ENCODE results near the gene PIP5K1B.

PIP5K1B gene, protein sequence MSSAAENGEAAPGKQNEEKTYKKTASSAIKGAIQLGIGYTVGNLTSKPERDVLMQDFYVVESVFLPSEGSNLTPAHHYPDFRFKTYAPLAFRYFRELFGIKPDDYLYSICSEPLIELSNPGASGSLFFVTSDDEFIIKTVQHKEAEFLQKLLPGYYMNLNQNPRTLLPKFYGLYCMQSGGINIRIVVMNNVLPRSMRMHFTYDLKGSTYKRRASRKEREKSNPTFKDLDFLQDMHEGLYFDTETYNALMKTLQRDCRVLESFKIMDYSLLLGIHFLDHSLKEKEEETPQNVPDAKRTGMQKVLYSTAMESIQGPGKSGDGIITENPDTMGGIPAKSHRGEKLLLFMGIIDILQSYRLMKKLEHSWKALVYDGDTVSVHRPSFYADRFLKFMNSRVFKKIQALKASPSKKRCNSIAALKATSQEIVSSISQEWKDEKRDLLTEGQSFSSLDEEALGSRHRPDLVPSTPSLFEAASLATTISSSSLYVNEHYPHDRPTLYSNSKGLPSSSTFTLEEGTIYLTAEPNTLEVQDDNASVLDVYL

DNA sequence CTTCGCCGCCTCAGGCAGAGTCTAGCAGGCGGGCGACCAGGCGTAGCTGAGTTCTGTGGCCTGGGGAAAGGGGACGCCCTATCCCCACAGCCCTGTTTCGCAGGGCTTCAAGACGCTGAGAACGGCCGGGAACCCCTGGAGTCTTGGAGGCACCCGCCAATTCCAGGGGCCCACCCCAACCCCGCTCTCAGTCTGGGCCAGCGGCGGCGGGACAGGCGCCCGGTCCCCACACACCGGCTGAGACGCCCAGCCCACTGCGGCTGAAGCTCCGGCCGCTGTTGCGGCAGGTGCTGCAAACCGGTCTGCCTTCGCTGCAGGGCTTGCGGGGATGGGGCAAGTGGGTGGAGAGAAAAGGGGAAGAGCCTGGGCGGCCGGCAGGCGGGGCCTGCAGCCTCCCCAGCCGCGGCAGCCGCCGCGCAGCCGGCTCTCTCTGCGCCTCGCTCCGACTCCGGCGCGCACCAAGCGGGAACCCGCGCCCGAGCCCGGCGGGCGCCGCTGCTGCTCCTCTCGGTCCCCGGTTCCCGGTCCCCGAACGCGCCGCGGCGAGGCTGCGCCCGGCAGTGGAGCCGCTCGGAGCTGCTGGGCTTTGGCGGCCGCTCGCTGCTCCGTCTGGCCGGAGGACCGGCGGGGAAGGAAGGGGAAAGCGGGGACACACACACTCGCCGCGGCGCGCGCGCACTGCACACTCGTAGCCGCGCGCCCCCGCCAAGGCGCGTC lies at the start of gene PIP5K1B:
PIP5K1B (plus strand) TSS at position 427 of the 717 bp plus-strand sequence. CDS start 117,375 bp downstream, outside the sequence.
- TF ChIP-seq, protein P1, sequence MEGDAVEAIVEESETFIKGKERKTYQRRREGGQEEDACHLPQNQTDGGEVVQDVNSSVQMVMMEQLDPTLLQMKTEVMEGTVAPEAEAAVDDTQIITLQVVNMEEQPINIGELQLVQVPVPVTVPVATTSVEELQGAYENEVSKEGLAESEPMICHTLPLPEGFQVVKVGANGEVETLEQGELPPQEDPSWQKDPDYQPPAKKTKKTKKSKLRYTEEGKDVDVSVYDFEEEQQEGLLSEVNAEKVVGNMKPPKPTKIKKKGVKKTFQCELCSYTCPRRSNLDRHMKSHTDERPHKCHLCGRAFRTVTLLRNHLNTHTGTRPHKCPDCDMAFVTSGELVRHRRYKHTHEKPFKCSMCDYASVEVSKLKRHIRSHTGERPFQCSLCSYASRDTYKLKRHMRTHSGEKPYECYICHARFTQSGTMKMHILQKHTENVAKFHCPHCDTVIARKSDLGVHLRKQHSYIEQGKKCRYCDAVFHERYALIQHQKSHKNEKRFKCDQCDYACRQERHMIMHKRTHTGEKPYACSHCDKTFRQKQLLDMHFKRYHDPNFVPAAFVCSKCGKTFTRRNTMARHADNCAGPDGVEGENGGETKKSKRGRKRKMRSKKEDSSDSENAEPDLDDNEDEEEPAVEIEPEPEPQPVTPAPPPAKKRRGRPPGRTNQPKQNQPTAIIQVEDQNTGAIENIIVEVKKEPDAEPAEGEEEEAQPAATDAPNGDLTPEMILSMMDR (IDR thresholded peaks at IDR 0.05; ENCODE audit: extremely low read depth, missing control alignments), result no peak
- DNase-seq (ENCODE audit: low spot score), result peak; percentile 93

DNA sequence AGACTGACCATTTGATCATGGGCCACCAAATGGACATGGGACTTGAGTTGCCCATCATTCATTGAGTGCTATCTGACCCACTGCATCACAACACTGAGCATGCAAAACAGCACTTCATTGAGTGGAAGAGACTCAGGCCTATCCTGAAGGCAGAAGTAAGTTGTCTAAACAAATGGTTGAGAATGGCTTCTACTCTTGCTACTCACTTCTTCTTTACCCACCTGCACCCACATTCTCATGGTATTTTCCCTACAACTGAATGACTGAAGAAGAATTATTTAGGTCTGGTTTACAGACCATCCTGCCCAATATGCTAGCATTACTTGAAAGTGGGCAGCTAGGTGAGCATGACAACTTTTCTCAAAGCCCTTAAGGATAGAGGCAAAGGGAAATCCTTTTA lies 41.0 kb upstream of the PIP5K1B start:
- TF ChIP-seq, protein P1 (IDR thresholded peaks at IDR 0.05; ENCODE audit: extremely low read depth, missing control alignments), result no peak
- DNase-seq (ENCODE audit: low spot score), result no peak

DNA sequence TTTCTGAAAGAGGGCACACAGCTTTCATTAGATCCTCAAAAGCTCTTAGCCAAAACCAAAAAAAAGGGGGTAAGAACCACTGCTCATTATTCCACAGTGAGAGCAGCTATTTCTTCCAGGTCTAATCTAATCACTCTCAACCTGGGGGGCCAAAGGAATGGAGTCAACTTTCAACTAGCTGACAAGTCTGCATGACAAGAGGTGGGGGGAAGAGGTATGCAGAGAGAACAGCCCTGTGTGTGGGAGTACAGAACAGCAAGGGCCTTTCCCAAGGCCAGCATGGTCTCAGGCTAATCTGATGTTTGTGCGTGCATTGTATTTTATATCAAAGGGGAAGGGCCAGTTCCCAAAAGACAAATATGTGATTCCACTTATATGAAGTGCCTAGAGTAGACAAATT lies 36.9 kb upstream of the PIP5K1B start:
- TF ChIP-seq, protein P1 (IDR thresholded peaks at IDR 0.05; ENCODE audit: extremely low read depth, missing control alignments), result no peak

DNA sequence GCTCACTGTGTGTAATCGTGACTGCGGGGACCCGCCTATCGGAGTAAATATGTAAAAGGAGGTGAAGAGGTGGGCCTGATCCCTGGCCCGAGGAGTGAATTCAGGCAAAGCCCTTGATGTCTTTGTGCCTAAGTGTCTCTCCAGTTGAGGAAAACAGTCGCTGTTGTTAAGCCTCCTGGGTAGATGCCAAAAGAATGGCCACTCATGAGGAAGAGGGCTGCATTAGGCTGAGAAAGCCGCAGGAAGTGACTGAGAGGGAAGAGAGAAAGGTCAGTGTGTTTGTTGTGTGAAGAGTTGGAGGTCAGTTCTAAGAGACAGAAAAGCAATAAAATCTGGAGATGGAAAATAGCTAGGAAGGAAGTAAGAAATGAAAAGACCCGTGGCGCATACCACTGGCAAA lies 35.8 kb upstream of the PIP5K1B start:
- DNase-seq (ENCODE audit: low spot score), result no peak
- TF ChIP-seq, protein P1 (IDR thresholded peaks at IDR 0.05; ENCODE audit: extremely low read depth, missing control alignments), result no peak

More for the DNA sequence above, 36.9 kb upstream of the PIP5K1B start:
- DNase-seq (ENCODE audit: low spot score), result no peak

DNA sequence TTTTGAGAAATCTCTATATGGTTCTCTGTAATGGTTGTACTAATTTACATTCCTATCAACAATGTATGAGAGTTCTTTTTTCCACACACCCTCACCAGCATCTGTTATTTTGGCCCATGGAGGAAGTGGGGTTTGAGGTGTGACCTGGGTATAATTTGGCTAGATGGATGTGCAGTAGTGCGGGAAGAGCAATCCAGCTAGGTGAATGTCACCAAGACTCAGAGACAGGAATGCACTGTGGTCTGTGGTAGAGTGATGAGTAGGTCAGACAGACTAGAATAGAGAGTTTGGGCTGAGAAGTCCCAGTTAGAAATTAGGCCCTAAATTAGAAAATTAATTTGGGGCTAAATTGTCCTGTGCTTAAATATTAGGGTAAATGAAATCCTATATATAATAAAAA lies 32.8 kb upstream of the PIP5K1B start:
- DNase-seq (ENCODE audit: low spot score), result no peak
- TF ChIP-seq, protein P1 (IDR thresholded peaks at IDR 0.05; ENCODE audit: extremely low read depth, missing control alignments), result no peak

DNA sequence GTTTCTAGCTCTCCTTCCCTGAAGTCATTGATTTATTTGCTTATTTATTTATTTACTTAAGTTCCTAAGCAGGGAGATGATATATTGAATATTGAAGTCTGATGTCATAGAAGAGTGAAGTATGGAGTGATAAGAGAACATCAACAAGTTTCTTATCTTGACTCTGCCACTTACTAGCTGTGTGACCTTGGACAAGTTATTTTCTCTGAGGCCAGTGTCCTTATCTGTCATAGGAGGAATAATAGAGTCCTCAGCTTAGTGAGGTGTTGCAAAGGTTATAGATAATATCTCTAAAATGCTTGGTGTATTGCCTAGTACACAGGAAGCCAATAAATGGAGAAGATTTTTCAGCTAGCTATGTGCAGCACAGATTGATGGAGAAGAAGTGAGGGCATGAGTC lies 32.4 kb upstream of the PIP5K1B start:
- TF ChIP-seq, protein P1 (IDR thresholded peaks at IDR 0.05; ENCODE audit: extremely low read depth, missing control alignments), result no peak

DNA sequence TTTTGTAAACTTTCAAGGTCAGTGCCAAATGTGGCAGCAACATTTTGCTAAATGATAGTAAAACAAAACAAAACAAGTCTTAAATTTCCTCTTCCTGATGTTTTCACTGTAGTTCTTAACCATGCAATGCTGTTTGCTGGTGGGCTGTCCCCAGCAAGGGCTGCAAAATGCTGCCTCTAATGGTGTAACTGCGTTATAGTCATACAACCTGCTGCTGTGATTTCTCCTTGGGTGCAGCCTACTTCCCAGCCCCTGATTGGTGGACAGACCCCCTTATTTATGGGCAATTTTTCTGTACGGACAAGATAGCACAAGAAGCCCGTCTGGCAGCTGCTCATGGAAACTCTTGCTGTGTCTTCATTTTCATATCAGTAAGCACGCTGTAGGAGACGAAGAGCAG lies 26.6 kb upstream of the PIP5K1B start:
- TF ChIP-seq, protein P1 (IDR thresholded peaks at IDR 0.05; ENCODE audit: extremely low read depth, missing control alignments), result peak; percentile 40
- DNase-seq (ENCODE audit: low spot score), result peak; percentile 23

More for the DNA sequence above, 32.4 kb upstream of the PIP5K1B start:
- DNase-seq (ENCODE audit: low spot score), result no peak
